HFFc6 (cell line): ENCODE measurements around the gene TUBB2A. TPM values are rescaled to one million over a fixed set of nuclear protein-coding genes. Genes with fewer than 3 reads are reported as not detected.

Source experiments
- DNase-seq: peaks from one replicate; pipeline ENCODE4 v3.0.0-alpha.2; 2018
- H3K27ac Mint-ChIP-seq: 2 replicates; pipeline ENCODE4 v1.8.0; 2020; ENCODE audit warnings: mild to moderate bottlenecking, mixed read lengths
- H3K27me3 Mint-ChIP-seq: 2 replicates; pipeline ENCODE4 v1.8.0; 2021; ENCODE audit warnings: mild to moderate bottlenecking, moderate library complexity, mixed read lengths; ENCODE audit not compliant: insufficient read depth
- H3K36me3 Mint-ChIP-seq: 2 replicates; pipeline ENCODE4 v1.8.0; 2021; ENCODE audit warnings: low read depth, mixed read lengths
- H3K4me1 Mint-ChIP-seq: 2 replicates; pipeline ENCODE4 v1.8.0; 2020; ENCODE audit warnings: low read depth, mixed read lengths
- H3K4me3 Mint-ChIP-seq: 2 replicates; pipeline ENCODE4 v1.8.0; 2020; ENCODE audit warnings: mild to moderate bottlenecking, moderate library complexity, mixed read lengths
- H3K9me3 Mint-ChIP-seq: 2 replicates; pipeline ENCODE4 v1.8.0; 2020; ENCODE audit warnings: mild to moderate bottlenecking, mixed read lengths
- CTCF ChIP-seq: fragments of 200-600 bp; sonication (generic); IDR thresholded peaks from 2 replicates; pipeline ENCODE4 v1.5.0; 2021; ENCODE audit warnings: antibody characterized with exemption, mild to moderate bottlenecking
- total RNA-seq, 6 experiments: library from RNA; stranded (reverse); fragmentation: NEBNext Ultra II Directional; extraction: Animal tissue kit (Norgen Biotek cat#: 25700); gene quantifications; 2 replicates in 1 of 6; 3 replicates in 5 of 6; pipeline ENCODE4 v1.2.3, GENCODE V29; 2021

Gene TUBB2A
- total RNA-seq, 6 experiments from 2014 or later = 114 to 152 (median 120) TPM

GRCh38 chr6:3117912-3118352 is 39.4 kb downstream of the TUBB2A start:
- Mint-ChIP-seq H3K27ac (peak overlapping the region; percentile 85), H3K4me1 (peaks cover 21% of the 10 kb centered on the region)
- no peak for TF ChIP-seq CTCF

GRCh38 chr6:3114377-3114776 is 43.0 kb downstream of the TUBB2A start:
- Mint-ChIP-seq H3K27ac (no peak overlapping the region), H3K36me3 (peaks cover 7% of the 10 kb centered on the region; the same call in 1 of the 2 replicates), H3K4me1 (peaks cover 18% of the 10 kb centered on the region), H3K9me3 (no peaks in the 10 kb centered on the region), H3K27me3 (no peaks in the 10 kb centered on the region), H3K4me3 (no peak overlapping the region)
- no peak for TF ChIP-seq CTCF
- no peak for DNase-seq

More at GRCh38 chr6:3117912-3118352, 39.4 kb downstream of the TUBB2A start:
- Mint-ChIP-seq H3K4me3 (peak overlapping the region; percentile 85), H3K9me3 (no peaks in the 10 kb centered on the region), H3K27me3 (no peaks in the 10 kb centered on the region), H3K36me3 (no peaks in the 10 kb centered on the region; the same call in 1 of the 2 replicates)
- DNase-seq = no peak

GRCh38 chr6:3109761-3110160 is 47.6 kb downstream of the TUBB2A start:
- Mint-ChIP-seq H3K27me3 (no peaks in the 10 kb centered on the region), H3K36me3 (peaks cover 29% of the 10 kb centered on the region), H3K4me3 (no peak overlapping the region), H3K9me3 (no peaks in the 10 kb centered on the region), H3K4me1 (no peaks in the 10 kb centered on the region), H3K27ac (no peak overlapping the region)
- no peak for TF ChIP-seq CTCF
- DNase-seq = no peak

GRCh38 chr6:3108746-3109414 is 48.5 kb downstream of the TUBB2A start:
- H3K36me3 Mint-ChIP-seq = peaks cover 37% of the 10 kb centered on the region
- H3K4me1 Mint-ChIP-seq = no peaks in the 10 kb centered on the region
- H3K27me3 Mint-ChIP-seq = no peaks in the 10 kb centered on the region
- no peak for TF ChIP-seq CTCF
- no peaks in the 10 kb centered on the region for H3K9me3 Mint-ChIP-seq
- DNase-seq = no peak
- H3K4me3 Mint-ChIP-seq = no peak overlapping the region
- H3K27ac Mint-ChIP-seq = no peak overlapping the region

Other genes starting within 250 kb of the TUBB2A start
- gene SERPINB6, start 186.0 kb downstream of the TUBB2A start, total RNA-seq = 100 to 1,000 TPM; 109 to 142 (median 134) TPM
- 10 to 100 TPM; 28.9 to 48.6 (median 43.6) TPM for gene NQO2, start 157.7 kb downstream of the TUBB2A start, total RNA-seq
- 10 to 100 TPM; 19.9 to 24.9 (median 22.2) TPM for gene RIPK1, start 89.0 kb downstream of the TUBB2A start, total RNA-seq
- 10 to 100 TPM in 5 of 6 experiments, 1 to 10 TPM in 1; 9.3 to 14.6 (median 11.9) TPM for gene BPHL, start 38.8 kb downstream of the TUBB2A start, total RNA-seq
- gene TUBB2B, start 70.1 kb upstream of the TUBB2A start, total RNA-seq = 1 to 10 TPM in 3 of 6 experiments, under 1 TPM in 3; 0.14 to 1.3 (median 0.90) TPM
- 10 to 100 TPM; 14.9 to 20.1 (median 17.6) TPM for gene PSMG4, start 101.4 kb upstream of the TUBB2A start, total RNA-seq